Measurements from ENCODE around the gene HBP1.
"Not testable (repeated sequence)": the region's sequence is repeated elsewhere in the genome, so short reads cannot be mapped to it uniquely, and the experiment has no call there.

The HBP1 gene

DNA sequence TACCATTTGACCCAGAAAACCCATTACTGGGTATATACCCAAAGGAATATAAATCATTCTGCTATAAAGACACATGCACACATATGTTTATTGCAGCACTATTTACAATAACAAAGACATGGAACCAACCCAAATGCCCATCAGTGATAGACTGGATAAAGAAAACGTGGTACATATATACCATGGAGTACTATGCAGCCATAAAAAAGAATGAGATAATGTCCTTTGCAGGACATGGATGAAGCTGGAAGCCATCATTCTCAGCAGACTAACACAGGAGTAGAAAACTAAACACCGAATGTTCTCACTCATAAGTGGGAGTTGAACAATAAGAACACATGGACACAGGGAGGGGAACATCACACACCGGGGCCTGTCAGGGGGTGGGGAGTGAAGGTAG, 13.1 kb upstream of the HBP1 start:
- not testable (repeated sequence) for DNase-seq (ENCODE audit: low read depth)

- DNase-seq (ENCODE audit: low read depth): no peak
Measured at GRCh38 chr7:107157091-107157490, 11.7 kb upstream of the HBP1 start.

DNA sequence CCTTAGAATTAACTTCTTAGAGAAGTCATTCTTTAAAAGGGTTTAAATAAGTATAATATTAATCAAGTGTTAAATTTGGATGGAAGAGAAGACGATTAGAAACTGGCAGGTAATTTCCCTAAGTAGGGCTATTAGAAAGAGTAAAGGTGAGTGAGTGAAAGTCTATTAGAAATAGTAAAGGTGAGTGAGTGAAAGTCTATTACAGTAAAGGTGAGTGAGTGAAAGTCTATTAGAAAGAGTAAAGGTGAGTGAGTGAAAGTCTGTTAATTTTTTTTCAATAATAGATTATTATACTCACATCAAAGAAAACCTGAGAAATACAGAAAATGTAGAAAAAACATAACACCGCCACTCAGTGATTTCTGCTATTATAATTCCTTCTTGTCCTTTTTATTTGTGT, 10.8 kb upstream of the HBP1 start:
- no peak for DNase-seq (ENCODE audit: low read depth)

DNA sequence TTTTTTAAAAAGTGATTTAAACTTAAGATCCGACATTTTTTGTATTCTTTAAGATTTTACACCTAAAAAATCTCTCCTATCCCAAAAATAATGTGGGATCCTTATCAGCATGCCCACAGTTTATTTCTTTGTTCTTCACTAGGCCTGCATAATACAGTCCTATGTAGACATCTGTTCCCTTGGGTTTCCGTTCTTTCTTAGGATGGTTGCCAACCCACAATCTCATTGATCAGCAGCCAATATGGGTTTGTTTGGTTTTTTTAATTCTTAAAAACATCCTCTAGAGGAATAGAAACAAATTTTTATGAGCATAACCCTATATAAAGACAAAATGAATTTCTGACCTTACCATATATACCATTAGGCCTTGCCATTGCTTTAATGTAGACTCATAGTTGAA, 8.4 kb upstream of the HBP1 start:
- DNase-seq (ENCODE audit: low read depth): no peak

GRCh38 chr7:107161415-107161814, 7.4 kb upstream of the HBP1 start:
- no peak for DNase-seq (ENCODE audit: low read depth)

- DNase-seq (ENCODE audit: low read depth): no peak
Measured at GRCh38 chr7:107162475-107162874, 6.3 kb upstream of the HBP1 start.

DNA sequence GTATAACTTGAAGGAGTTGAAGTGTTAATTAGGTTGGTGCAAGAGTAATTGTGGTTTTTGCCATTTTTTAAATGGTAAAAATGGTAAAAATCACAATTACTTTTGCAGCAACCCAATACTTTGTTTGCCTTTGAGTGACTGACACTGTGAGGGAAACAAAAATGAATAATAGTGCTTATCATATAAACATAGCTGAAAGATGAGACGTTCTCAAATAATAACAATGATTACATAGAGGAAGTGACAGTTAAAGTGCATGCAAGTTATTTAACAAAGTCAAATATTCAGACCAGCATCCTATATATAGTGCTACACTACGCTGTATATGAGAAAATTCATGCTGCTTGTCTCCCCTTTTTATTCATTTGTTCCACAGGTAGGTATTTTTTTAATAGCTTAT, 4.7 kb upstream of the HBP1 start:
- DNase-seq (ENCODE audit: low read depth): no peak

DNA sequence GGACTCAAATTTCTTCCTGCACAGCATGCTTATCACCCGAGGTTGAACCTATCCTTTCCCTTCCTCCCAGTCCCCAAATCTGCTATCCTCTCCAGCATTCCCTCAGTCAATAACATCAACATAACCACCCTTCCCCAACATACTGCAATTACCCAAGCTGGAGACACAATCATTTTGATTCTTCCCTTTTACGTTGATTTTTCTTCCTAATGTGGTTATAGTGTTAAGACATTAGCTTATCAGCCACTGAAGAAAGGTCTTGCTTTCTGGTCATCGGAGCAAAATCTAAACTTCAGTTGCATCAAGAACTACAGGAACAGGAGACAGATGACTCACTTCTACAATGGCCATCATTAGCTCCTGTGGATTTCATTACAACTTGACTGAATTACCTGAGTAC, 3.5 kb upstream of the HBP1 start:
- DNase-seq (ENCODE audit: low read depth): no peak

GRCh38 chr7:107166736-107167426, 1.9 kb upstream of the HBP1 start:
- no peak for DNase-seq (ENCODE audit: low read depth)

GRCh38 chr7:107167483-107168232, 1.1 kb upstream of the HBP1 start:
- peak; percentile 54 for DNase-seq (ENCODE audit: low read depth)

DNA sequence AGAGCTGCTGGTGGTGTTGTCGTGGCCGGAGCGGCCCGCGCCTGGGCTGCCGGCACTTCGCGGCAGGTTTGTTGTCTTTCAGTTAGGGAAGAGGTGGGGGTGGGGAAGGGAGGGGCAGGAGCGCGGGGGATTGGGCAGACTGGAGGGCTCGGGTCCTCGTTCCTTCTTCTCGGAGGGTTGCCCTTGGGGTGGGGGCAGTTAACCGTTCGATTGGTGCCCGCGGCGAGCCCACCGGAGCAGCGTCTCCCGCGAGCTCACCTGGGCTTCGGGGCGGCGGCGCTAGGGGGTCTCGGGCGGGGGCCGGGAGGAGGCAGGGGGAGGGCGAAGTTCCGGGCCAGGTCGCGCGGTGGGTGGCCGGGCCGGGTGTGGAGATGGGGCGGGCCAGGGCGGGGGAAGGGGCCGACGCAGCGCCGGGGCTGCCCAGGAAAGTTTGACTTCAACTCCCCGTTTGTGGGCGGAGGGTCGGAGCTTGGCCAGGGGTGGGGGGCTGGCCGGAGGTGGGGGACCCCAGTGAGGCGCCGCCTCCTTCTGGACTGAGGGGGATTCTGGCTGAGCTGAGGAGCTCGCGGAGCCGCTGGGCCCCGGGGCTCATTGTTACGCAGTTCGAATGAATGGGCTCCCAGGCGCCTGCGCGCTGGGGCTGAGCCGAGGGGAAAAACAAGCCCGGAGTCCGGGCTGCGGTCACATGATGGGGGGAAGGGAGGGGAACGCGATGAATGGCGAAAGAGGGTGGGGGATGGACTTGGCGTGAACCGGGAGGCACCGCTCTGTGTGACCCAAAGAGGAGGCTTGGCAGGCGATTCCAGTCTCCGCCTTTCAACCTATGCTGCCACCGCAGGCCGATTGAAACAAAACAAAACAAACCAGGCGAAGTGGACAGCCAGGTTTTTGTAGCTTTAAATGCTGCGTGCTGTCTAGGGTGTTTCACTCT, 582 bp downstream of the HBP1 start:
- peak; percentile 87 for DNase-seq (ENCODE audit: low read depth)

GRCh38 chr7:107170051-107170915, 1.5 kb downstream of the HBP1 start:
- no peak for DNase-seq (ENCODE audit: low read depth)

DNA sequence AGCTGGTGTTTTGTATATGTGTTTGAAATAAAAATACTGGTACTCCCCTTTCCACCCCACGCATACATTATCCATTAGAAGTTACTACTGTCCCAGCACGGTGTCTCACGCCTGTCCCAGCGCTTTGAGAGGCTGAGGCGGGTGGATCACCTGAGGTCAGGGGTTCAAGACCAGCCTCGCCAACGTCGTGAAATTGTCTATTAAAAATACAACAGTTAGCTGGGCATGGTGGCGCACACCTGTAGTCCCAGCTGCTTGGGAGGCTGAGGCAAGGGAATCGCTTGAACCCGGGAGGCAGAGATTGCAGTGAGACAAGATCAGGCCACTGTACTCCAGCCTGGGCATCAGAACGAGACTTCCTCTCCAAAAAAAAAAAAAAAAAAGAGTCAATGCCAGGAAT, 2.7 kb downstream of the HBP1 start:
- DNase-seq (ENCODE audit: low read depth): no peak

- DNase-seq (ENCODE audit: low read depth): no peak
Measured at GRCh38 chr7:107172276-107173032, 3.7 kb downstream of the HBP1 start.

GRCh38 chr7:107173191-107173590, 4.4 kb downstream of the HBP1 start:
- no peak for DNase-seq (ENCODE audit: low read depth)

GRCh38 chr7:107173691-107174406, 5.0 kb downstream of the HBP1 start:
- DNase-seq (ENCODE audit: low read depth): no peak

- no peak for DNase-seq (ENCODE audit: low read depth)
Measured at GRCh38 chr7:107179326-107180164, 10.7 kb downstream of the HBP1 start.

DNA sequence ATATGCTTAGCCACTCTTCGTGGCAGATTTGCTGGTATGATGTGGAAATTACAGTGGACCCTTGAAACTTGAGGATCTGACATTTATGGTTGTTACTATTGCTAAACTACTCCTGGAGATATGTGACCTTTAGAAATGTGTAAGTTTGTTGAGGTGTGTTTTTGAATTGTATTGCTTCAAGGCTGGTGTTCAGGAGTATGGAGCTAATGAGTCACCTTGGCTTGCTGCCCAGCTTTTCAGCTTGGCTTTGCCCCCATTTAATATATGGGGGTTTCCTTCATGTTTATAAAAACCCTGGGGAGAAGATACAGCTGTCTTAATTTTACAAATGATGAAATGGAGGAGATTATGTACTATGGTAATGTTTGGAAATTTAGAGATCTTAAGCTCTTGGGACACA, 11.6 kb downstream of the HBP1 start:
- peak; percentile 56 for DNase-seq (ENCODE audit: low read depth)

GRCh38 chr7:107181172-107181571, 12.4 kb downstream of the HBP1 start:
- DNase-seq (ENCODE audit: low read depth): no peak
